SU-DHL-6 (cell line): ENCODE results near the gene HEXD.

ENCODE experiments used
- EZH2phosphoT487 ChIP-seq: fragments of 200-600 bp; sonication (generic), shearing (Covaris generic); conservative IDR thresholded peaks from 2 replicates; pipeline ENCODE4 v1.6.1; 2018; ENCODE audit warnings: mild to moderate bottlenecking, antibody characterized with exemption, low read length, moderate library complexity, mixed read lengths
- TF ChIP-seq, protein P1 (sequence below): fragments of 200-600 bp; sonication (generic); IDR thresholded peaks from one replicate; pipeline ENCODE4 v1.5.1; 2017; ENCODE audit warnings: antibody characterized with exemption, mild to moderate bottlenecking, low read length, moderate library complexity; ENCODE audit not compliant: insufficient read depth, poor library complexity, severe bottlenecking

DNA sequence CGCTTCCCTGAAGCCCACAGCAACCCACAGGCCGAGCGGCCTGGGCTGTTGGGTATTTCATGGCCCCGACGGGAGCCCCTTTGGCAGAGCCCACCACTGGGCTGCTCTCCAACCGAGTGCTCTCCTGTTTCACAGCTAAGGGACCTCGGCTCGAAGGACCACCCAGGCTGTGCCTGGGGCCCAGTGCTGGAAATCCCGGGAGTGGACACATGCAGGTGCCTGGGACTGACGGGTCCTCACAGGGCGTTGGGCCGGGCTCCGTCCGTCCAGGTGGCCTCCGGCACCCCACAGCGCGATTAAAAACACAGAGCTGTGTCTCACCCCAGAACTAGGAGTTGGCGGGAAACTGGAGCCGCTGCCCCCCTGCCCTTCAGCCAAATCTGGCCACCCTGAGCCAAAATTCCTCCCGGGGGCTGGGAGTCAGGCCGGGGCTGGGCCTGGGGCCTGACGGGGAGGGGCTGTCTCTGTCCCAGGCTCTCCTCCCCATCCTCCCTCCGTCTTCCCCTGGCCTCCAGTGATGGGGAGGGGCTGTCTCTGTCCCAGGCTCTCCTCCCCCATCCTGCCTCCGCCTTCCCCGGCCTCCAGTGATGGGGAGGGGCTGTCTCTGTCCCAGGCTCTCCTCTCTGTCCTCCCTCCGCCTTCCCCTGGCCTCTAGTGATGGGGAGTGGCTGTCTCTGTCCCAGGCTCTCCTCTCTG lies 32.4 kb upstream of the HEXD start:
- TF ChIP-seq, protein P1, sequence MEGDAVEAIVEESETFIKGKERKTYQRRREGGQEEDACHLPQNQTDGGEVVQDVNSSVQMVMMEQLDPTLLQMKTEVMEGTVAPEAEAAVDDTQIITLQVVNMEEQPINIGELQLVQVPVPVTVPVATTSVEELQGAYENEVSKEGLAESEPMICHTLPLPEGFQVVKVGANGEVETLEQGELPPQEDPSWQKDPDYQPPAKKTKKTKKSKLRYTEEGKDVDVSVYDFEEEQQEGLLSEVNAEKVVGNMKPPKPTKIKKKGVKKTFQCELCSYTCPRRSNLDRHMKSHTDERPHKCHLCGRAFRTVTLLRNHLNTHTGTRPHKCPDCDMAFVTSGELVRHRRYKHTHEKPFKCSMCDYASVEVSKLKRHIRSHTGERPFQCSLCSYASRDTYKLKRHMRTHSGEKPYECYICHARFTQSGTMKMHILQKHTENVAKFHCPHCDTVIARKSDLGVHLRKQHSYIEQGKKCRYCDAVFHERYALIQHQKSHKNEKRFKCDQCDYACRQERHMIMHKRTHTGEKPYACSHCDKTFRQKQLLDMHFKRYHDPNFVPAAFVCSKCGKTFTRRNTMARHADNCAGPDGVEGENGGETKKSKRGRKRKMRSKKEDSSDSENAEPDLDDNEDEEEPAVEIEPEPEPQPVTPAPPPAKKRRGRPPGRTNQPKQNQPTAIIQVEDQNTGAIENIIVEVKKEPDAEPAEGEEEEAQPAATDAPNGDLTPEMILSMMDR, result no peak
- TF ChIP-seq EZH2phosphoT487, result no peak
